Activated CD4-positive, alpha-beta T cell treated with anti-CD3 and anti-CD28 coated beads, Interleukin-2, Interleukin-4, amounts not matched to agents 100 ng/mL and 50 ng/mL, durations not matched to agents 16 hours and 8 hours (primary cell): ENCODE results near the gene AFF2.

Experiments used
- DNase-seq: peaks from one replicate; pipeline ENCODE4 v3.0.0-alpha.2; 2020; ENCODE audit warnings: low spot score

AFF2 gene

GRCh38 chrX:148929686-148930085 lies 429.3 kb downstream of the AFF2 start:
- no peak for DNase-seq

- DNase-seq: no peak
Measured at GRCh38 chrX:148930206-148930729, 429.9 kb downstream of the AFF2 start.

GRCh38 chrX:148933881-148934280 lies 433.5 kb downstream of the AFF2 start:
- DNase-seq: no peak

- no peak for DNase-seq
Measured at GRCh38 chrX:148938348-148938747, 437.9 kb downstream of the AFF2 start.

GRCh38 chrX:148940411-148940996 lies 440.1 kb downstream of the AFF2 start:
- no peak for DNase-seq

- DNase-seq: no peak
Measured at GRCh38 chrX:148942754-148943153, 442.3 kb downstream of the AFF2 start.

GRCh38 chrX:148947399-148947975 lies 447.1 kb downstream of the AFF2 start:
- DNase-seq: no peak

- DNase-seq: no peak
Measured at GRCh38 chrX:148956352-148956751, 455.9 kb downstream of the AFF2 start.

GRCh38 chrX:148958901-148959300 lies 458.5 kb downstream of the AFF2 start:
- DNase-seq: no peak

- DNase-seq: no peak
Measured at GRCh38 chrX:148960060-148960459, 459.6 kb downstream of the AFF2 start.

- DNase-seq: no peak
Measured at GRCh38 chrX:148961985-148962384, 461.6 kb downstream of the AFF2 start.

- no peak for DNase-seq
Measured at GRCh38 chrX:148976571-148977400, 476.4 kb downstream of the AFF2 start.

GRCh38 chrX:148979786-148980185 lies 479.4 kb downstream of the AFF2 start:
- no peak for DNase-seq

GRCh38 chrX:148984238-148984637 lies 483.8 kb downstream of the AFF2 start:
- no peak for DNase-seq

- DNase-seq: no peak
Measured at GRCh38 chrX:148991502-148991901, 491.1 kb downstream of the AFF2 start.

- DNase-seq: no peak
Measured at GRCh38 chrX:148995661-148996060, 495.2 kb downstream of the AFF2 start.

GRCh38 chrX:149002320-149002719 lies 501.9 kb downstream of the AFF2 start:
- DNase-seq: no peak

- DNase-seq: no peak
Measured at GRCh38 chrX:149003863-149004660, 503.6 kb downstream of the AFF2 start.

GRCh38 chrX:149004936-149005335 lies 504.5 kb downstream of the AFF2 start:
- DNase-seq: no peak

- DNase-seq: no peak
Measured at GRCh38 chrX:149006235-149006634, 505.8 kb downstream of the AFF2 start.

GRCh38 chrX:149007423-149007822 lies 507.0 kb downstream of the AFF2 start:
- DNase-seq: no peak
